ENCODE data around the gene CHI3L1.

CHI3L1 gene

GRCh38 chr1:203179667-203180005, 6.9 kb downstream of the CHI3L1 start:
- DNase-seq = no peak

GRCh38 chr1:203178821-203179666, 7.5 kb downstream of the CHI3L1 start:
- DNase-seq = no peak

GRCh38 chr1:203178083-203178482, 8.4 kb downstream of the CHI3L1 start:
- no peak for DNase-seq

DNA sequence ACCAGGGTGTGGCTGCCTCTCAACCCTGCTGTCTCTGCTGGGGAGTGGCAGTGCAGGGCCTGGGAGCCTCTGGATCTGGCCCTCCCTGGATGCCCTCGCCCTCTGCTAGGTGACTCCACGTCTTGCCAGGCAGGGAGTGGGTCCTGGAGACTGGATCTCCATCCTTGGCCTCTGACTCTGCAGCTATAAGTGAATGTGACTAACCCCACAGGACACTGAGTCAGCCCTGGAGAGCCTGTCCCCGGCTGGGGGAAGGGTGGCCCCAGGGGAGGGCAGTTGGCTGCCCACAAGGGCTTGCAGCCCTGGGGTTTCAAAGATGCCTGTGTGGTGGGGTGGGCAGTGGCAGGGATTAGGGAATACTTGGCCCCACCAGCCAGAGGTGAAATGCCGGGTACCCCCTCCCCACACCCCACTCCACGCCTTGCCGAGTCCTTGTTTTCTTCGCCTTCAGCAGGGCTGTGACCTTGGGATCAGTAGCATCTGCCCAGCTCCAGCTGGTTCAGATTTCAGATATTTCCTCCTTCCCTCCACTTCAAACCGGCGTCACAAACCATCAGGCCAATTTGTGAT, 8.9 kb downstream of the CHI3L1 start:
- no peak for DNase-seq

- DNase-seq = no peak
These were observed 9.5 kb downstream of the CHI3L1 start for GRCh38 chr1:203177036-203177405.

GRCh38 chr1:203176273-203177035, 10.1 kb downstream of the CHI3L1 start:
- no peak for DNase-seq

DNA sequence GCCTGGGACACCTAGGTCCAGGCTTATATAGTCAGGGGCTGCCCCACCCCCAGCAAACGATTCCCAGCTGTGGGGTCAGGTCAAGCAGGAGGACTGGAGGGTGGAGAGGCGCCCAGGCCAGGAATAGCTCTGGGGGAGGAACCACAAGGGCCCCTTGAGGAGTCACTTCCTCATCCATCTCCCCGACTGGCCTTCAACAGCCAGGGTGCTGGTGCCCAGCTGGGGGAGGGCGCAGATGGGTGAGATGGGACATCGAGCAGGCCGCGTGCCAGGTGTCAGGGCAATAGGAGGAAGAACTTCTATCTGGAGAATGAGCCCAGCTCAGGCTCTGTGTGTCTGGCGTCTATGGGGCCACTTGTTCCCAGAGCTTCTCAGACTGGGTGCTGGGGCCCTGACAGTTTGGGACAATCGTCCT, 10.7 kb downstream of the CHI3L1 start:
- DNase-seq = no peak

GRCh38 chr1:203175237-203175826, 11.2 kb downstream of the CHI3L1 start, which contains the start of gene MYBPH:
Gene MYBPH, minus strand, starts transcription at chr1:203175826. Its CDS starts 71 bp downstream, at chr1:203175755.
- no peak for DNase-seq

DNA sequence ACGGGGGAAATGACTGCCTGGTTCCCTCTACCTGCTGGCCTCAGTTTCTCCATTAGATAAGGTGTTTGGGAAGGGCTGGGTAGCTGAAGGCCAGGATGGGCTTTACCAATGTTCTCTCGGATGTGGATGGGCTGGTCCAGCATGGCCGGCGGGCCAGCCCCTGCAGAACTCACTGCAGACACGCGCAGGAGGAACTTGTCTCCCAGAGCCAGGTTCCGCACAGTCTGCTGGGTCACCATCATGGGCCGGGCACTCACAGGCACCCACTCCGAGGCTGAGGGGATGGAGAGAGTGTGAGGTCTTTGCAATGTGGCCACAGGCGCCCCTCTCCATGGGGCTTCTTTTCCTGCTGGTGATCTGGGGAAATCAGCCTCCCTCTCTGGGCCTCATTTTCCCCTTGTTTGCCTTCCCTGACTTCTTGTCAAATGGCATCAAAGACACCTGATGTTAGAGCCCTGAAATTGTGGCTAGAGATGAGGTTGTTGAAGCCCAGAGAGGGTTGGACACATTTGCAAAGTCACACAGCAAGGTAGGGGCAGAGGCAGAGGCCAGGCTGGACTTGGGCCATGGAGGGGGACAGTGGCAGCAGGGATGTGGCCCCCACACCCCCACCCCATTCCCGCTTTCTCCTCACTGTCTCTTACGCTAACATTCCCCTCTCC, 12.0 kb downstream of the CHI3L1 start:
- DNase-seq = no peak

GRCh38 chr1:203173566-203173965, 12.9 kb downstream of the CHI3L1 start:
- no peak for DNase-seq

GRCh38 chr1:203173011-203173555, 13.4 kb downstream of the CHI3L1 start:
- DNase-seq = no peak

GRCh38 chr1:203172184-203173010, 14.1 kb downstream of the CHI3L1 start:
- peak; percentile 56 to 60 for DNase-seq

DNA sequence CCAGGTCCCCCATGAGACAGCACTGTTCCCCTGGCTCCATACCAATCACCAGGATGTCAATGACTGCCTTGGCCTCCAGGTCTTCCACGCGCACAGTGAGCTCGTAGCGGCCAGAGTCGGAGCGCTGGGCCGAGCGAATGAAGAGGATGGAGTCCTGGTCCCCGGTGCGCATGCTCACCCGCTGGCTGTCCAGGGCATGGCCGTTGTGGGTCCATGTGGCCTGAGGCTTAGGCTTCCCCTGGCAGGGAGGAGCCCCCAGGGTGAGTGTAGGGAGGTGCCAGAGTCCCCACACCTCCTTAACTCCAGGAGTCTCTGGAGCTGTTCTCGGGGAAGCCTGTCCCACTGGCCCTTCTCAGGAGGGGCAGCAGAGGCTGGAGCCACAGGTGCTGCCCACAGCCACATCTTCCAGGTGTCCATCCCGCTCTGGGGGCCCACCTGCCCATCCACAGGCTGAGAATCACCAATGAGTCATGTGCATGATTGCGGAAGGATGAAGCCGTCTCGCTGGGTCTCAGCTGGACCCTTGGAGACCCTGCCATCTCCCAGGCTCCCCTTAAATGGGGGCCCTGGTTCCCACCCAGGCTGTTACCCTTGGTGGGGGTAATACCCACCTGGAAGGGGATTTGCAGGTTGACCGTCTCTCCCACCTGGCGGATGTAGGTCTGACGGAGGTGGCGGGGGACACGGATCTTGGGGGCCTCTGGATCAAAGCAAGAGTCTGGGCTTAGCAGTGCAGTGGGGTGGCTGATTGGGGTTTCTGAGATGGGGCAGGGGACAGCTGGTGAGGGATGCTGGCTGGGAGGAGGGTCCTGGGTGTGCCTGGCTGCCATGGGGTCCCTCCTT, 14.9 kb downstream of the CHI3L1 start:
- no peak for DNase-seq

DNA sequence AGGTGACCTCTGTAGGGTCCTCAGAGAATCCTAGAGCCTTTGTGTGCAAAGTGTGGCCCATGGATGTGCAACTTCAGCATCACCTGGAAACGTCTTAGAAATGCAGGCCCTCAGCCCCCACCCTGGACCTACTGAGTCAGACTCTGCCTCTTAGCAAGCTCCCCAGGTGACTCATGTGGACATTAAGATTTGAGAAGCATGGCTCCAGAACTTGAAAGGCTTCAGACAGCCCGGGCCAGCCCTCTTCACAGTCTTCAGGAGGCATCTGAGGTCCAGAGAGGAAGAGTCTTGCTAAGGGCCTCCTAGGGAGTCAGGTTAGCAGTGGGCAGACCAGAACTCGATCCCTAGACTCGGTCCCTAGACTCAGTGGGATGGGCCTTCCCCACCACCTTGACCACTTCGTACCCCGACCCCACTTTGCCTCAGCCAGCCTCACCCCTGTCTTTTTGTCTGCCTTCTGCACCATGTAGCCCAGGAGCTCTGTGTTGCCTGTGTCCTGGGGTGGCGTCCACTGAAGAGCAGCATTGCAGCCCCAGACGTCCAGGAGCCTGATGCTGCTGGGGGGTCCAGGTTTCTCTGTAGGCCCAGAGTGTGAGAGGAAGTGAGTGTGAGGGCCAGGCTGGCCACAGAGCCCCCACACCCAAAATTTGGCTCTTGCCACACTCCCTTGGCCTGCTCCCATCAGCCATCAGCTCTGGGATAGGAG, 15.7 kb downstream of the CHI3L1 start:
- DNase-seq = no peak

- no peak for DNase-seq
These were observed 16.6 kb downstream of the CHI3L1 start for GRCh38 chr1:203169770-203170520.

DNA sequence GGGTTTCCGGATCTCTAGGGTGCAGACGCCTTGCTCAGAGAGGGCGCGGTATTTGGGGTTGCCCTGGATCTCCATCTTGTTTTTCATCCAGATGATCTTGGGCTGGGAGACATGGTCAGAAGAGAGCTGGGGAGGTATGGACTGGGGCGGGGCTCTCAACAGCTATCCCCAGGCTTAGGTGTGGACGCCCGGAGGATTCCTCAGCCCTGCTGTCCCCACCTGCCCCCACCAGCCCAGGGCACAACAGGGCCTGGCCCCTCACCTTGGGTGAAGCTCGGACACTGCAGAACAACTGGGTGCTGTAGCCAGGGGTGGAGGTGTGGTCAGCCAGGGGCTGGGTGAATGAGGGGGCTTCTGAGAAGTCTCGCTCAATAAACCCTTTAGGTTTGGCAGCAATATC, 17.5 kb downstream of the CHI3L1 start:
- DNase-seq = no peak

GRCh38 chr1:203168256-203168786, 18.2 kb downstream of the CHI3L1 start:
- no peak for DNase-seq

DNA sequence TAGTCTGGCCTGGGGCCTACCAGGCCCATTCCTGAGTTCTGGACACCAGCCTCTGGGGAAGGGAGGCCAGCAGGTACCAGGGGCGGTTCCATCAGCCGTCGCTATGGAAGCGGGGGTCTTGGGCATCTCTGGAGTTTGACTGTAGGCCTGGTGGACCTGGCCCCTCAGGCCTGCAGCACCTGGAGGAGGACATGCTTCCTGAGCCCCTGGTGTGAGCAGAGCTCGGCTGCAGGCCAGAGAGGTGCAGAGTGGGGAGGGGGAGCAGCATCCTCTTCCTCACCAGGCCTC, 18.6 kb downstream of the CHI3L1 start:
- DNase-seq = no peak
